ENCODE measurements around the gene GGA3. TPM values are rescaled to one million over a fixed set of nuclear protein-coding genes. Genes with fewer than 3 reads are reported as not detected.
"Not testable (repeated sequence)": the region's sequence is repeated elsewhere in the genome, so short reads cannot be mapped to it uniquely, and the experiment has no call there.

GGA3 gene
- total RNA-seq, 1 donor from 2014 or later = 24.2 TPM

GRCh38 chr17:75232786-75233185 lies 28.6 kb downstream of the GGA3 start:
- no peak for DNase-seq (ENCODE audit: low spot score)

GRCh38 chr17:75231741-75232464 lies 29.5 kb downstream of the GGA3 start:
- intact Hi-C loops (cut with DNase I) = no loop called here
- no peak for DNase-seq (ENCODE audit: low spot score)

More at GRCh38 chr17:75232786-75233185, 28.6 kb downstream of the GGA3 start:
- intact Hi-C loops (cut with DNase I) = no loop called here

DNA sequence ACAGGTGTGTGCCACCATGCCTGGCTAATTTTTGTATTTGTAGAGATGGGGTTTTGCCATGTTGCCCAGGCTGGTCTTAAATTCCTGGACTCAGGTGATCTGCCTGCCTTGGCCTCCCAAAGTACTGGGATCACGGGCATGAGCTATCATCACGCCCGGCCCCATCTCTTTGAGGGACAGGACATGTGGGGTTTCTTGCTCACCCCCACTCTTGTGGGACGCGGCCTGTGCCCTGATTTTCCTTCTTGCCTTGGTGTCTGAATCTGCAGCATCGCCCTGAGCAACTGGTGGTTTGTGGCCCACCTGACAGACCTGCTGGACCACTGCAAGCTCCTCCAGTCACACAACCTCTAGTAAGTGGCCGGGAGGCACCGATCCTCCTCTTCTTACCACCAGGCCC lies 30.3 kb downstream of the GGA3 start:
- no peak for DNase-seq (ENCODE audit: low spot score)

DNA sequence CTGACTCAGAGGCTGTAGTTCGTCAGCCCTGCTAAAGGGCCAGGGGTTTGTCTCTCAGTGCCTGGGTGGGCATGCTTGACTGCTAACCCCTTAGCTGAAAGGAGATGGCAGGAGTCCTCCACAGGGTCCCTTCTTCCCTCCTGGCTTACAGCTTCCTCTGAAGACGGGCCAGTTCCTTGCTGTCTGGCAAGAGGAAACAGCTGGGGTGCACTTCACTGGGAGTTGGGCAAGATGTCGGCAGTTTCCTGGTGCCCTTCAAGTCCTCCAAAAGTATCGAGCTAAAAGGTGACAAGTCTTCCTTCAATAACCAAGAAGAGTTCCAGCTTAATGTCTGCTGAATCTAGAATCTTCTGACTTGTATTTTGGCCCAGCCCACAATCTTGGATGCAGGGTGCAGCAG lies 32.6 kb downstream of the GGA3 start:
- DNase-seq (ENCODE audit: low spot score) = no peak
- intact Hi-C loops (cut with DNase I) = no loop called here

More for the DNA sequence above, 30.3 kb downstream of the GGA3 start:
- intact Hi-C loops (cut with DNase I) = no loop called here

DNA sequence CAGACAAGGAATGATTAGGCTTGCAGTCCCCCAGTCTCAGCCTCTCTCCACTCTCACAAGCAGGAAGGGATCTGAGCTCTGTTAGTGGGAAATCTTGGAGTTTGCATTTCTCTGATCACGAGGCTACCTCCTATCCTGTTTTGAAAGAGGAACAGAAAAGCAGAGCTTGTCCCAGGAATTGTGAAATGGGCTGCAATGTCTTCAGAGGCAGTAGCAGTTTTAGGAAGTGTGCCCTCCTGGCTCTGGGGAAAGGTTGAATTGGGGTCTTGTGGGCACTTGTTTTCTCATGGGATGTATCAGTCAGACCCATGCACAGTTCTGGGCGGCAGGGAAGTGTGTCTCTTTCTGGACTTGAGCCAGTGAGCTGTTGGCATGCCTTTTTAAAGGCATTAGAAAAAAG lies 33.1 kb downstream of the GGA3 start:
- DNase-seq (ENCODE audit: low spot score) = no peak
- intact Hi-C loops (cut with DNase I) = no loop called here

- intact Hi-C loops (cut with DNase I) = no loop called here
- DNase-seq (ENCODE audit: low spot score) = no peak
These were observed 33.7 kb downstream of the GGA3 start for GRCh38 chr17:75227729-75228128.

- intact Hi-C loops (cut with DNase I) = no loop called here
- DNase-seq (ENCODE audit: low spot score) = no peak
These were observed 36.4 kb downstream of the GGA3 start for GRCh38 chr17:75225016-75225415.

DNA sequence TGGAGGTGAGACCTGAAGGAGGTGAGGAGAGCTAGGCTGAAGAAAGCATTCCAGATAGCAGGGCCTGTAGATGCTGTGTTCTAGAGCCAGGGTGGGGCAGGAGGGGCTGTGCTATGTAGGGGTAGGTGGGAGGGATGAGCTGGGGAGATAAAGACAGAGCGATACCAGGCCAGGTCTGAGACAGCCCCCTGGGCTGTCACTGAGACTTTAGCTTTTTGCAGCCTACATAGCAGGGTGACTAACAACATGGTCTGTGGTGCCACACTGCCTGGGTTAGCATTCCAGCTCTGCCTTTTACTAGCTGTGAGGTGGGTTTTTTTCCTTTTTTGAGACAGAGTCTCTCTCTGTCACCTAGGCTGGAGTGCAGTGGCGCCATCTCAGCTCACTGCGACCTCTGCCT lies 41.6 kb downstream of the GGA3 start:
- intact Hi-C loops (cut with DNase I) = no loop called here
- no peak for DNase-seq (ENCODE audit: low spot score)

GRCh38 chr17:75218131-75218530 lies 43.3 kb downstream of the GGA3 start:
- DNase-seq (ENCODE audit: low spot score) = no peak
- intact Hi-C loops (cut with DNase I) = no loop called here

GRCh38 chr17:75209061-75209460 lies 52.3 kb downstream of the GGA3 start:
- DNase-seq (ENCODE audit: low spot score) = no peak
- intact Hi-C loops (cut with DNase I) = no loop called here

- DNase-seq (ENCODE audit: low spot score) = no peak
- intact Hi-C loops (cut with DNase I) = no loop called here
These were observed 53.2 kb downstream of the GGA3 start for GRCh38 chr17:75208161-75208560.

DNA sequence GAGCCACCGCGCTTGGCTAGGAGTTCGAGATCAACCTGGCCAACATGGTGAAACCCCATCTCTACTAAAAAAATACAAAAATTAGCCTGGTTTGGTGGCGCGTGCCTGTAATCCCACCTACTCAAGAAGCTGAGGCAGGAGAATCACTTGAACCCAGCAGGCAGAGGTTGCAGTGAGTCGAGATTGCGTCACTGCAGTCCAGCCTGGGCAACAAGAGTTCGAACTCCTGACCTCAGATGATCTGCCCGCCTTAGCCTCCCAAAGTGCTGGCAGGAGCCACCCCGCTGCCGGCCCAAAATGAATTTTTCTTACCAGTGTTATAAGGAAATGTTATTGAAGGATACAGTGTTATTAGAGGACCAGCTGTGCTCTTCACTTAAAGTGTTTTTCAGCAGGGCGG lies 53.6 kb downstream of the GGA3 start:
- DNase-seq (ENCODE audit: low spot score) = no peak
- intact Hi-C loops (cut with DNase I) = no loop called here

DNA sequence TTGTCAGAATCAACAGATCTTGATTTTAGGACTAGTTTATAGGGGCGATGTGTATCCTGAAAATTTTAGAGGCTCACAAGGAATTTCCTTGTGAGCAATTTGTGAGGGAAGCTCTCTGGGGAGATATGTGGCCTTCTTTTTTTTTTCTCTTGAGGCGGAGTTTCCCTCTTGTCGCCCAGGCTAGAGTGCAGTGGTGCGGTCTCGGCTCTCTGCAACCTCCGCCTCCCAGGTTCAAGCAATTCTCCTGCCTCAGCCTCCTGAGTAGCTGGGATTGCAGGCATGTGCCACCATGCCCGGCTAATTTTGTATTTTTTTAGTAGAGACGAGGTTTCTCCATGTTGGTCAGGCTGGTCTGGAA lies 54.4 kb downstream of the GGA3 start:
- DNase-seq (ENCODE audit: low spot score); intact Hi-C loops (cut with DNase I): not testable (repeated sequence)

DNA sequence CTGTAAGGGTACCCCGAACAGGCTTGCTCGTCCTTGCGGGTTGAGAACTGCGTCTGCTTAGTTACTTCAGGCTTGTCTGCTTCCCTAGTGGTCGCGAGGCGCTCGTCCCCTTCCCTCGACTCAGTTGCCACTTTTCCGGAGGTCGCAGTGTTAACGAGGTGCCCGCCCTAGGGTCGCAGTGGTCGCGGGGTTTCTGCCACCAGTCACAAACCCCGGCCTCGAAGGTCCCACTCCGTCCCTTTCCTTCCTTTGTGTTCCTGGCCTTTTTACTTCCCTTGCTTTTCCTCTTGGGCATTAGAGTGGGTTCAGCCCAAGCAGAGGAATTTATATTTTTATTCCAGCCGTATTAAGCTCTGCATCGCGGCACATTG lies 55.6 kb downstream of the GGA3 start:
- intact Hi-C loops (cut with DNase I) = loop anchor here (1.0 kb wide), 1 partner anchor 22 kb away; no protein-coding TSS in a partner anchor
- no peak for DNase-seq (ENCODE audit: low spot score)

DNA sequence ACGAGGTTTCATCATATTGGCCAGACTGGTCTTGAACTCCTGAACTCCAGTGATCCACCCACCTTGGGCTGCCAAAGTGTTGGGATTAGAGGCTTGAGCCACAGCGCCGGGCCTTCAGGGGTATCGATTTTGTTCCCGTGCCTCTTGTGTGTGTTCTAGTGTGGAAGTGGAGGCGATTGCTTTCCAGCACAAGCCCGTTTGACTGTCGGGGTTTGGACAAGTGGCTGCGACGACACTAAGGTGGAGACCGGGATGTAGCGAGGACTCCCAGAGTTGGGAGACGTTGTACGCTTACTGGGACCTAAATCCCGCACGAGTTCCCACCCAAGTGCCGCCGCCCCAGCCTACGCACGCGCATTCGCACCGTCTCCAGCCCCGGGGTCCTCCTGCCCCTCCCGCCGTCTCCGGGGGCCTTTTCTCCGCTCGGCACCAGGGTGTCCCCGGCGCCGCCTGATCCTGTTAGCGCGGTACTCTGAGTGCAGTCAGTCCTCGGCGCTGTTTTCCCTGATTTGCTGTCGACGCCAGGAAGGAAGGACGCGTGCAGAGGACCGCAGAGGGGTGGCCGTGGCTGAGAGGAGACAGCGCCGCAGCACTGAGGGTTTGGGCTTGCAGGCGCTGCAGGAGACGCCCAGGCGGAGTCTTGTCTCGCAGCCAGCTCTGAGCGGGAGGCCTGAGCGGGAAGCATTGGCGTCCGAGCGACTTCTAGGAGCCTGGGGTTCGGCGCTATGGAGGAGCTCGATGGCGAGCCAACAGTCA lies 56.2 kb downstream of the GGA3 start, which contains the start of gene NUP85:
Gene NUP85, plus strand, starts transcription at position 643 of the 756 bp plus-strand sequence. Its CDS starts 83 bp downstream, at position 726.
- intact Hi-C loops (cut with DNase I) = loop anchor here (1.0 kb wide), 1 partner anchor 22 kb away; no protein-coding TSS in a partner anchor
- peak; percentile 97 for DNase-seq (ENCODE audit: low spot score)

GRCh38 chr17:75199886-75200618 lies 61.4 kb downstream of the GGA3 start:
- intact Hi-C loops (cut with DNase I) = loop anchor here (2.0 to 5.0 kb wide), 2 partner anchors 85 to 238 kb away; no protein-coding TSS in a partner anchor
- no peak for DNase-seq (ENCODE audit: low spot score)

DNA sequence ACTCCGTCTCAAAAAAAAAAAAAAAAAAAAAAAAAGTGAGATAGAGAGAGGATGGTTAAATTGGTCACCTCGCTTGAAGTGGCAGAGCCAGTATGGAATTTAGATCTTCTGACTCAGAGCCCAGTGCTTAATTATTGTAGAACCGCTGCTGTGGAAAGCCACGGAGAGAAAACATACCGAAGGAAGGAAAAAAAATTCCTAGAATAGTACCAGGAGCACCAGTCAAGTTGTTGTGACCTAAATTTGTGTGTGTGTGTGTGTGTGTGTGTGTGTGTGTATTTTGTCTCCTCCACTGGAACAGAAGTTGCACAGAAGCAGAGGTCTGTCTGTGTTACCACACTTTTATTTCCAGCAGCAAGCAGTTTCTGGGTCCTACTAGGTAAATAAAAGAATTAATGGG lies 66.5 kb downstream of the GGA3 start:
- intact Hi-C loops (cut with DNase I) = no loop called here
- no peak for DNase-seq (ENCODE audit: low spot score)

DNA sequence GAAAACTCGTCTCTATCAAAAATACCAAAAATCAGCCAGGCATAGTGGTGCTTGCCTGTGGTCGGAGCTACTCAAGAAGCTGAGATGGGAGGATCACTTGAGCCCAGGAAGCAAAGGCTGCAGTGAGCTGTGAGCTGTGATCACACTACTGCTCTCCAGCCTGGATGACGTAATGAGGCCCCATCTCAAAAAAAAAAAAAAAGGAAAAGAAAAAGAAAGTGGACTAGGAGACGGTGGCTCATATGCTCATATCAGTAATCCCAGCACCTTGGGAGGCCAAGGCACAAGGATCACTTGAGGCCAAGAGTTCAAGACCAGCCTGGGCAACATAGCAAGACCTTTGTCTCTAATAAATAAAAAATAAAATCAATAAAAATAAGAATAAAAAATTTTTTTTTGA lies 69.8 kb downstream of the GGA3 start:
- intact Hi-C loops (cut with DNase I) = no loop called here

DNA sequence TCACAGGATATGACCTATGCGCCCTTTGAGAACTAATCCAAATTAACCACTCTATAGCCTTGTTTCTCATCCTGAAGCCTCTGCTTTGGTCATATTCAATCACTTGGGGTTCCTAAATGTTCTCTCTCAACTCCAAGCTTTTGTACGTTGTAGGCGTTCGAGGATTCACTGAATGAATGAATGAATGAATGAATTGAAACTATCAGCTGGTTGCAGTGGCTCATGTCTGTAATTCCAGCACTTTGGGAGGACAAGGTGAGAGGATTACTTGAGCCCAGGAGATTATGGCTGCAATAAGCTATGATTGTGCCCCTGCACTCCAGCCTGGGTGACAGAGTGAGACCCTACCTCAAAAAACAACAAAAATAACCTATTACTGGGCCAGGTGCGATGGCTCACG lies 72.8 kb downstream of the GGA3 start:
- intact Hi-C loops (cut with DNase I) = no loop called here
- DNase-seq (ENCODE audit: low spot score) = no peak

More for the DNA sequence above, 69.8 kb downstream of the GGA3 start:
- DNase-seq (ENCODE audit: low spot score) = no peak
